Esophagus muscularis mucosa (tissue), 4 donors: Measurements from ENCODE around the gene ATAD5.

Source experiments
- CTCF ChIP-seq, 3 experiments: fragments of 200-600 bp in 2 of 3; fragments of 450-650 bp in 1 of 3; sonication (generic) in 2 of 3; IDR thresholded peaks; one replicate each; pipeline ENCODE4 v1.5.1; 2017 to 2019; ENCODE audit warnings: antibody characterized with exemption in 3 of 3, mild to moderate bottlenecking in 2 of 3, moderate library complexity in 1 of 3
- EP300 ChIP-seq: sonication (generic); formaldehyde crosslinking; IDR thresholded peaks from one replicate; pipeline ENCODE4 v1.6.1; 2017; ENCODE audit warnings: antibody characterized with exemption
- POLR2AphosphoS5 ChIP-seq, 2 donors: sonication (generic); formaldehyde crosslinking; IDR thresholded peaks; one replicate each; pipeline ENCODE4 v1.6.1; 2017; ENCODE audit warnings: antibody characterized with exemption in 2 of 2

- TF ChIP-seq CTCF (IDR thresholded peaks at IDR 0.05) (peak in 1 of 3 experiments; percentile 32), EP300 (no peak), POLR2AphosphoS5 (IDR thresholded peaks at IDR 0.05) (peak; percentile 80 to 98)
These were observed at the start of gene ATAD5 for GRCh38 chr17:30831663-30832437.
